CD4-positive, alpha-beta T cell treated with Interleukin-17A for 4 hours (primary cell): Measurements from ENCODE around the gene OR4S1.
"Not testable (repeated sequence)": the region's sequence is repeated elsewhere in the genome, so short reads cannot be mapped to it uniquely, and the experiment has no call there.

Experiments
- DNase-seq: peaks from one replicate; pipeline ENCODE4 v3.0.0-alpha.2; 2020; ENCODE audit warnings: mixed read lengths

Gene OR4S1

GRCh38 chr11:48305923-48306322 is at the start of gene OR4S1:
Gene OR4S1, plus strand, starts transcription at chr11:48306223. Its CDS starts 0 bp downstream, at chr11:48306223.
- DNase-seq = no peak

GRCh38 chr11:48261600-48261999 is 44.4 kb upstream of the OR4S1 start:
- DNase-seq = no peak

- no peak for DNase-seq
These were observed 42.6 kb upstream of the OR4S1 start, which contains the start of gene OR4X1 for GRCh38 chr11:48263423-48263911. Gene OR4X1, plus strand, starts transcription at chr11:48263861. Its CDS starts 0 bp downstream, at chr11:48263861.

GRCh38 chr11:48270621-48271020 is 35.4 kb upstream of the OR4S1 start:
- no peak for DNase-seq

GRCh38 chr11:48272606-48273005 is 33.4 kb upstream of the OR4S1 start:
- DNase-seq = no peak

GRCh38 chr11:48307760-48308386 is 1.9 kb downstream of the OR4S1 start:
- peak; percentile 70 for DNase-seq

- DNase-seq = not testable (repeated sequence)
These were observed 7.6 kb downstream of the OR4S1 start for GRCh38 chr11:48313590-48313989.

GRCh38 chr11:48319813-48320212 is 13.8 kb downstream of the OR4S1 start:
- not testable (repeated sequence) for DNase-seq

GRCh38 chr11:48324620-48325019 is 18.6 kb downstream of the OR4S1 start, which contains the start of gene OR4C3:
Gene OR4C3, plus strand, starts transcription at chr11:48324920. Its CDS starts 102 bp downstream, at chr11:48325022.
- DNase-seq = not testable (repeated sequence)

GRCh38 chr11:48341466-48341865 is 35.4 kb downstream of the OR4S1 start:
- no peak for DNase-seq

- not testable (repeated sequence) for DNase-seq
These were observed 36.5 kb downstream of the OR4S1 start for GRCh38 chr11:48342505-48342904.

GRCh38 chr11:48346286-48346685 is 40.3 kb downstream of the OR4S1 start:
- DNase-seq = not testable (repeated sequence)

GRCh38 chr11:48354013-48354412 is 48.0 kb downstream of the OR4S1 start:
- DNase-seq = no peak

- no peak for DNase-seq
These were observed 48.7 kb downstream of the OR4S1 start for GRCh38 chr11:48354677-48355076.
